DMS 273 (cell line): ENCODE results near the gene CACNA1I.

ENCODE experiments used
- DNase-seq: peaks from one replicate; lab custom pipeline; 2025; ENCODE audit not compliant: unreplicated experiment; lab: John Stamatoyannopoulos, UW

CACNA1I gene

DNA sequence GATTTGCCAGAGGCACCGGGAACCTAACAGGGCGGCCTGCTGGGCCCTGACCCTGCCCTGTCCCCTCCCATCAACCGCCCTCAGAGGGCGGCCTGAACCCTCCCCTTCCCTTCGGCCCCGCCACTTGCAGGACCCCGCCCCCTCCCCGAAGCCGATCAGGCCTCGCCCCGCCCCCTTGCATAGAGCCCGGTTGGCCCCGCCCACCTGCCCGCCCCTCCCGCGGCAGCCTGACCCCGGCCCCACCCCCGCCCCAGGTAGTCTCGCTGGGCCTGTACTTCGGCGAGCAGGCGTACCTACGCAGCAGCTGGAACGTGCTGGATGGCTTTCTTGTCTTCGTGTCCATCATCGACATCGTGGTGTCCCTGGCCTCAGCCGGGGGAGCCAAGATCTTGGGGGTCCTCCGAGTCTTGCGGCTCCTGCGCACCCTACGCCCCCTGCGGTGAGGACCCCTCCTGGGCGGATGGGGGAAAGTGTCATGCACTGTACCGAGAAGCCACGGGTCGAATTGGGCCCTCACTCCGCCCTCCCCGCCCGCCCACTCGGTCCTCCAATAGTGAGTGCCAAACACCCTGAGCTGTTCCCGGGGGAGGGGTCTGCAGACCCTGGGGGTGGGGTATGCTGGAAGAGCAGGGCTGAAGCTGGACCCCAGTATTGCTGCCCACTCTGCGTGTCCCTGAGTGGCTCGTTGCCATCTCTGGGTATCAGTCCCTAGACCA lies 94.1 kb downstream of the CACNA1I start:
- no peak for DNase-seq

DNA sequence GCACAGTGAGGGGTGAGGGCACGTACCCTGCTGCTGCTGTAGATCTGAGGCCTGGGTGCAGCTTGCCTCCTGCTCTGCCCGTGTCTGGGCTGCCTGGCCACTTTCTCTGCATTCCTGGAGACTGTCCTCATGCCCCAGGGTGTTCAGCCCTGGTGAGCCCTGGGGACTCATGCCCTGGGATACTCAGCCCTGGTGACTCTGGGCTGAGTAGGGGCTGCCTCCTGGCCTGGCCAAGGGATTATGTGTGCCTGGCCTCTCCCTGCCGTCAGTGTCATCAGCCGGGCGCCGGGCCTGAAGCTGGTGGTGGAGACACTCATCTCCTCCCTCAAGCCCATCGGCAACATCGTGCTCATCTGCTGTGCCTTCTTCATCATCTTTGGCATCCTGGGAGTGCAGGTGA lies 94.7 kb downstream of the CACNA1I start:
- DNase-seq = no peak

DNA sequence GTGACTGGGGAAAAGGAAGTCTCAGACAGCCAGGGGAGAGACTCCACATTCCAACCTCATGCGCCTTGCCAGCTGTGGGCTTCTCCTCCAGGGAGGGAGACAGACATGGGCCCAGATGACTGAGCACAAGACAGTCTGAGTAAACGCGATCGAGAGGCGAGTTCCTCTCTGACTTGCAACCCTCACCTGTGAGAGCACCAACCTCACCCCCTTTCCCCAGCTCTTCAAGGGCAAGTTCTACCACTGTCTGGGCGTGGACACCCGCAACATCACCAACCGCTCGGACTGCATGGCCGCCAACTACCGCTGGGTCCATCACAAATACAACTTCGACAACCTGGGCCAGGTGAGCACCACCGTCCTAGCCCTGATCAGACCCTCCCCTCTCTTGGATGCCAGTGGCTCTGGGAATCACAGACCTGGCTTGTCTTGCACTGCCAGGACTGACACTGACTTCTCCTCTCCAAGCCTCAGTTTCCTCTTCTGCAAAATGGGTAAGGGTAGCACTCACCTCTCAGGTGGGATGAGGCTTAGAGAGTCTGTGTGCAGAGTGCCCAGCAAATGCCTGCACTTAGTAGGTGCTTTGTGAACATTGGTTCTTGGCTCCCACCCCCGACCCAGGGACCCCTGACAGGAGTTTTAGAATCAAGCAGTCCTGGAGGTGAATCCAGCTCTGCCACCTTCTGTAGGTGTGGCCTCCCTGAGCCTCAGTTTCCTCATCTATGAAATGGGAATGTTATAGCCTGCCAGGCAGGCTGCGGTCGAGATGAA lies 95.3 kb downstream of the CACNA1I start:
- no peak for DNase-seq

DNA sequence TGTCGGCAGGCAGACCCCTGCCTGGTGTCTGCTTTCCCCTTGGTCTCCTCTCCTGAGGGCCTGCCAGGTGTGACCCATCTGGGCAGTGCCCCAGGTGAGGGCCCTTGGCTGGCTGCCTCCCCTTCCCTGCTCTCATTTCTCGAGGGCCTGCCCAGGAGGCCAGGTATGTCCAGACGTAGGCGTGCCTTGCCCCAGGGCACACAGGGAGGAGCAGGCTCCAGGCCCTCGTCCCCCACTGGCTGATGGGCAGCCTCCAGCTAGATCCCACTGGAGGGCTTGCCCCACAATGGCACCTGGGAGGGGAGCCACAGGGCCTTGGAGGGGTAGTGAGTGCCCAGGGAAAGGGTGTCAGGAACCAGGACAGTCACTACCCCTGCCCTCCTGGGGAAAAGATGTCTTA lies 95.9 kb downstream of the CACNA1I start:
- no peak for DNase-seq

DNA sequence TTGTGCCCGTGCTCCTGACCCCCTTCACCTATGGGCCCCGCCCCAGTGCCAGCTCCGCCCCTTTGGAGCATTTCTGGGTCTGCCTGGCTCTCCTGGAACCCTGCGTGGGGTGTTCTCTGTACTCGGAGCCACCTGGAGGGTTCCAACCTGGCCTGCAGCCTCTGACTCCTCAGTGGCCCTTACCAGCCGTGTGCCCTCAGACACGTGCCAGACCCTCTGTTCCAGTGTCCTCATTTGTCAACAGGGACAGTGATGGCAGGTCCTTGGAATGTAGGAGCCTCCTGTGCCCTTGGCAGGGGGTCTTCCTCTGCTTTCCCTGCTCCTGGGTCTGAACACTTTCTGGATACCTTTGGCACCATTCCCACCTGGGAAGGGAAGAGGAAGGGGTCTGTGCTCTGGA lies 96.4 kb downstream of the CACNA1I start:
- no peak for DNase-seq

DNA sequence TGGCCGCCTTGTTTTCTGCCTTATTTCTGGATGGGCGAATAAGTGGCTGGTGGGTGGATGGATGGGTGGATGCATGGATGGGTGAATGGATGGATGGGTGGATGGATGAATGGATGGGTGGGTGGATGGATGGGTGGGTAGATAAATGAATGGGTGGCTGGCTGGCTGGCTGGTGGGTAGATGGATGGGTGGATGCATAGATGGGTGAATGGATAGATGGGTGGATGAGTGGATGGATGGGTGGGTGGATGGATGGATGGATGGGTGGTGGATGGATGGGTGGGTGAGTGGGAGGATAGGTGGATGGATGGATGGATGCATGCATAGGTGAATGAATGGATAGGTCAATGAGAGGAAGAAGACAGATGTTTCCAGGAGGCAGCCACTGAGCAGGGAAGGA lies 98.9 kb downstream of the CACNA1I start:
- DNase-seq = no peak

DNA sequence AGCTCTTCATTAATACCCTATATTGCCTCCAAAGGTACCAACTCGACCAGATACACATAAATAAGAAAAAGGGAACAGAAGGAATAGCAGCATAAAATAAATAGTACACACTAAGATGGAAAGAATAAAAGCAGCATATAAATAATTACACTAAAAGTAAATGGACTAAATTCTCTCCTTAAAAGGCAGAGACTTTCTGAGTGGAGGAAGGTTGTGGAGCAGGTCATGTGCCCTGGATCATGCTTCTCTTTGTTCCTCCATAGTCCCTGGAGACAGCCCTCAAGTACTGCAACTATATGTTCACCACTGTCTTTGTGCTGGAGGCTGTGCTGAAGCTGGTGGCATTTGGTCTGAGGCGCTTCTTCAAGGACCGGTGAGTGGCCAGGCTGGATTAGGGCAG lies 101.4 kb downstream of the CACNA1I start:
- DNase-seq = no peak

DNA sequence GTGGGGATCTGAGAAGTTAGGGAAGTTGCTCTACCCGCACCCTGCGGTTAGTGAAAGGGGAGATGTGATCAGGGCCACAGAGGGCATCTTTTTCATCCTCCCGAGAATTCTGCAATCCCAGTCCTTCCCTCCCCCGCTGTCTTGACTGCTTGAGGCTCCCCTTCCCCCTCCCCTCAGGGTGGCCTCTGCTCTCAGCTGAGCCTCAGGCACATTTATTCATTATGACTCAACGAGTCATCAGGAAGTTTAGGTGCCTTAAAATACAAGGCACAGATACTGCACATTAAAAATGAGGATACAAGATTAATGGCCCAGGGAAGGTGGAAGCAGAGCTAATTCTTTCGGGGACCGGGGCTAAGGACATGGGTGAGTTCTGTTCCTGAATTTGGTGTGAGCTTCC lies 104.0 kb downstream of the CACNA1I start:
- no peak for DNase-seq

DNA sequence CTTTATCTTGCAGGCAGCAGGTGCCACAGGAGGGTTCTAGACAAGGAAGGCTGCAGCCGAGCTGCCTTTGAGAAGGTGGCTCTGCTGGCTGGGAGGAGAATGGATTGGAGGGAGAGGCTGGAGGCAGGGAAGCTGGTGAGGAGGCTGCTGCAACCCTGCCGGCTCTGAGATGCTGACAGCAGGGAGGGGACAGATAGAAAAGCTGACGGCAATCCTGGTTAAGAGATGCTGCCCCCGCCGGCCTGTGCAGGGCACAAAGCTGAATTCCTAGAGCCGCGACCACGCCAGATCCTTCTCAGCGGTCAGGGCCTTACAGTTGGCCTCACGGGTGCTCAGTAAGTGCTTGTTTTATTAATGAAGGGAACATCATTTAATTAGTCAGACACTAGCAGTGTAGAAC lies 105.4 kb downstream of the CACNA1I start:
- DNase-seq = no peak

DNA sequence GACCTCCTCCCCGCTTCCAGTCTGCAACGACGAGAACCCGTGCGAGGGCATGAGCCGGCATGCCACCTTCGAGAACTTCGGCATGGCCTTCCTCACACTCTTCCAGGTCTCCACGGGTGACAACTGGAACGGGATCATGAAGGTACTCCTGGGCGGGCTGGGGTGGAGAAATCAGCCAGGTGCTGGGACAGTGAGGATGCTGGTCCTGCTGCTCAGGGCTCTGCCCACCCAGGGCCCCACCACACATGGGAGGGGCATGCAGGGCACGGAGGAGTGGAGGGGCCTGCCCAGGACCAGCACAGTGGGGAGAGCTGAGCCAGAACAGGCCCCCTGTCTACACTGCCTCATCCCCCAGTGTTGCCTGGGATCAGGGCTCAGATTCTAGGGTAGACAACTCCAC lies 107.4 kb downstream of the CACNA1I start:
- DNase-seq = no peak

DNA sequence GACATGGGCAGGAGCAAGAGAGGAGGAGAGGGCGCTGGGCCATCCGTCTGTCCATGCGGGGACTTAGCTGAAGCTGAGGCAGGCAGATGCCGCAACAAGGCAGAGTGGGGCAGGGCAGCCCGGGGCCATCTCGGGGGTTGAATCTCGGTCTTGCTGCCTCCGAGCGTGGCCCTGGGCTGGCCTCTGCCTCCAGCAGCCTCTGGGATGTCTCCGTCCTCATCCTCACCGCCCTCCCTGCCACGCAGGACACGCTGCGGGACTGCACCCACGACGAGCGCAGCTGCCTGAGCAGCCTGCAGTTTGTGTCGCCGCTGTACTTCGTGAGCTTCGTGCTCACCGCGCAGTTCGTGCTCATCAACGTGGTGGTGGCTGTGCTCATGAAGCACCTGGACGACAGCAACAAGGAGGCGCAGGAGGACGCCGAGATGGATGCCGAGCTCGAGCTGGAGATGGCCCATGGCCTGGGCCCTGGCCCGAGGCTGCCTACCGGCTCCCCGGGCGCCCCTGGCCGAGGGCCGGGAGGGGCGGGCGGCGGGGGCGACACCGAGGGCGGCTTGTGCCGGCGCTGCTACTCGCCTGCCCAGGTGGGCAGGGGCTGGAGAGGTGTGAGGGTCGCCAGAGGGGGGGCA lies 108.4 kb downstream of the CACNA1I start:
- no peak for DNase-seq

DNA sequence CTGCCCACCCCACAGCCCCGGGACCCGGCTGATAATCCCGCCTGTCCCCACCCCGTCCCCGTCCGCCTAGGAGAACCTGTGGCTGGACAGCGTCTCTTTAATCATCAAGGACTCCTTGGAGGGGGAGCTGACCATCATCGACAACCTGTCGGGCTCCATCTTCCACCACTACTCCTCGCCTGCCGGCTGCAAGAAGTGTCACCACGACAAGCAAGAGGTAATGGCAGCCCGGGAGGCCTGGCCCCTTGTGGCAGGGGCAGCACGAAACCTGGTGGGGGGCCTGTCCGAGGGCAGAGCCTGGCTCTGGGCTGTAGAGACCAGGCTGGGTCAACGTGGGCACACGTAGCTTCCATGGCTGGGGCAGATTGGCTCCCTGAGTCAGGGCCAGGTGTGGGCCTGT lies 109.1 kb downstream of the CACNA1I start:
- DNase-seq = no peak

DNA sequence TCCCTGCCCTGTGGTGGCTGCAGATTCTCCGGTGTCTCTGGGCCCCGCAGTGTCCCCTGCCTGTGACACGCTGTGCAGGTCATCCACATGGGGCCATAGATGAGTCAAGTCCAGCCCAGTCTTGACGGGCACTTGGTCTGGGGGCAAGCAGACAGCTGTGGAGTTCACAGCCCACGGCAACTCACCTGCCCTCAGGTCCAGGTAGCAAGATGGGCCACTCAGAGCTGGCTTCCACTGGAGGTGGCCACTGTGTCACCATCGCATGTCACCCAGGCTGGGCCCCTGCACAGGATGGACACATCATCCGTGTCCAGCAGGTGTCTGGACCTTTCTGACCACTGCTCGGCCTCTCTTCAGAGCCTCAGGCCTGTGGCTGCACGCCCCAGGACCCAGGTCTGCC lies 109.9 kb downstream of the CACNA1I start:
- DNase-seq = no peak

DNA sequence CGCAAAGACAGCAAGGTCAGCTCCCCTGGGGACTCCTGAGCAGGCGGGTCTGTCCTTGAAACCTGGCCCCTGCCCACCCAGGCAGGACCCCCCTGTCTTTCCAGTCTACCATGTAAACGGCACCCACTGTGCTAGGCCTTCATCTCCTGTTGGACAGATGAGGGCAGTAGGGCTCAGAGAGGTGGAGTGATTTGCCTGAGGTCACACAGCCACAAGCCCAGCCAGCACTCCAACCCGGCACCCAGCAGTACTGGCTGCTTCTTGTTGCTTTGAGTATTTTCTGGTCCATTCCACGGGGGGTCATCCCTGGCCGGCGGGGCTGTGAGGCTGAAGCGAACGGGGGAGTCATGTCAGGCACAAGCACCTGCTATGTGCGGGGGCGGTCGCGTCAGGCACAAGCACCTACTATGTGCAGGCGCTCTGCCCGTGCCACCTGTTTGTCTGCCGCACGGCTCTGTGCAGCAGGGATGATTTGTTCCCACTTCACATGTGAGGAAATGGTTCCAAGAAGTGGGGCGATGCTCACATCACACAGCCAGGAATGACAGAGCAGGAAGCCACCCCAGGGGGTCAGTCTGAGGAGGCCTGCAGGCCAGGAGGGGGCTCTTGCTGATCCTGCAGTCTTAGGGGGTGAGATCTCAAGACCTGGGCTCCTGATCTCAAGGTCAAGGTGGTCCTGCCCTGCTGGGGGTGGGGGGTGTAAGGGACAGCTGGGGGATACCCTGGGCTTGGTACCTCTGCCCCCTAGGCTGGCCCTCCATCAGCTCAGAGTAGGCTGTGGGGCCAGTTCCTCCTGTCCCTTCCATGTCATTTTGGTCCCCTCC lies 110.7 kb downstream of the CACNA1I start:
- DNase-seq = no peak

DNA sequence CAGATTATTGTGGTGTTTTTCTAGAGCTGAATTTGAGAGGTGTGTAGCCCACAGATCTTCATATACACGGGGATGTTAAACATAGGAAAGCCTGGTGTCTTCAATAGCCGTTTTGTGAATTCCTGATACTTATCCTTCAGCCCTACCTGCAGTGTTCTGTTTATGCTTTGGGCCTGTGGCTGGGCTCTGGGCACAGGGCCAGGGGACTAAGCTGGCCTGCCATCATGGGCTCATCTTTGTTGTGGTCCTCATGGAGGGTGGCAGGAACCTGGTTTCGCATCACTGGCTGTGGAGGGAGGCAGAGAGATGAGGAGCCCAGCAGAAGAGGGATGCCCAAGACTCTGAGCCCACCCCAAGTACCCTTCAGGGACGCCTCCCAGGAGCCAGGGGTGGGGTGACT lies 112.4 kb downstream of the CACNA1I start:
- DNase-seq = no peak

DNA sequence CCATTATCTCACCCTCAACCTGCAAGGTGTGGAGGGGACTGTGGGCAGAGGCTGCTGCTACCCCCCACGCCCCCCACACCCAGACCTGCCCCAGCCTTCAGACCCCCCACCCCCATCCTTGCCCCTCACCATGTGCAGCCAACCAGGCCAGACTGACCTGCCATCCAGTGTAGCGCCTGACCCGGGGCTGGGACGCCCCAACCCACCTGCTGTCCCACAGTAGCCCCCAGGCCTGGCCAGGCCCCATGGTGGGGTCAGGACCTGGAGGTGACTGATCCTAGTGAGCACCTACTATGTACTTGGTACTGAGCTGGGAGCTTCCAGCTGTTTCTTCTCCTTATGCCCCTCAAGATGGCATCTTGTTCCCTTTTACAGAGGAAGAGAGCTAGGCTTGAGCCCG lies 113.1 kb downstream of the CACNA1I start:
- no peak for DNase-seq

DNA sequence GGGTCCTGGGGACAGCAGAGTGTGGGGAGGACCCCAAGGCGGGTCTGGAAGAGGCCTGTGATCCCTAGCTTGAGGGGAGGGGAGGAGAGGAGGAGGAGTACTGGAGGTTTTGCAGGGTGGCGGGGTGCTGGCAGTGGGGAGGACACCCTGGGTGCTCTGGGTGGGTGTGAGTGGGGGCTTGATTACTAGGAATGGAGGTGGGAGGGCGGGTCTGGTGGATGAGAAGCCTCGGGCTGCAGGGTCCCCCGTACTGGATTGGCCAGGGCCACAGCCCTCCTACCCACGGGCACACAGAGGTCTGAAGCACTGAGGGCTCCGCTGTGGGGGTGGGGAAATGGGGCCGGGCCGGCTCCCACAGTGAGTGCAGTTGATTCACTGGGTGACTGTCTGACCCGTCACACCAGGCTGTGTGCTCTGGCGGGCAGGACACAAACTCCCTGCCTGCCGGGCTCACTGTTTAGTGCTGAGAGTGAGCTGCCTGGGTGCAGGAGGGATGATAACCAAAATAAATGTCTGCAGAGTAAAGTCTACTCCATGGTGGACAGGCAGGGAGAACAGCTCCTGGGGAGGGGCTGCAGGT lies 114.2 kb downstream of the CACNA1I start:
- no peak for DNase-seq

DNA sequence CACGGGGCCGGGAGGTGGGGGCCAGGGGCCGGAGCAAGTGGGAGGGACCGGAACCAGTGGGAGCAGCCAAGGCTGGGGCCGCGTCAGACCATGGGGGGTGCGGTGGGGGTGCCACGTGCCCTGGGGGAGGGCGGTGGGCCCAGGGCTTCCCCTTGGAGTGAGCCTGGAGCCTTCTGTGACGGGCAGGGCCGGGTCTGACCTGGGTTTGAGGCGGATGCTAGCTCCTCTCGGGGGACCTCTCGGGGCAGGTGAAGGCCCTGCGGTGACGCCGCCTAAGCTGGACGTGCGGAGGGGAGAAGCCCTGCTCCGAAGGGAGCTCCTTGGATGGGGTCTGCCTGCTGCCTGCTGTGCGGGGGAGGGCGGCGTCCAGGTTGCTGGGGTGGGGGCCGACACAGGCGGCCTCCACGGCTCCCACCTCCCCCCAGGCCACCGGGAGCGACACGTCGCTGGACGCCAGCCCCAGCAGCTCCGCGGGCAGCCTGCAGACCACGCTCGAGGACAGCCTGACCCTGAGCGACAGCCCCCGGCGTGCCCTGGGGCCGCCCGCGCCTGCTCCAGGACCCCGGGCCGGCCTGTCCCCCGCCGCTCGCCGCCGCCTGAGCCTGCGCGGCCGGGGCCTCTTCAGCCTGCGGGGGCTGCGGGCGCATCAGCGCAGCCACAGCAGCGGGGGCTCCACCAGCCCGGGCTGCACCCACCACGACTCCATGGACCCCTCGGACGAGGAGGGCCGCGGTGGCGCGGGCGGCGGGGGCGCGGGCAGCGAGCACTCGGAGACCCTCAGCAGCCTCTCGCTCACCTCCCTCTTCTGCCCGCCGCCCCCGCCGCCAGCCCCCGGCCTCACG lies 115.0 kb downstream of the CACNA1I start:
- DNase-seq = no peak

DNA sequence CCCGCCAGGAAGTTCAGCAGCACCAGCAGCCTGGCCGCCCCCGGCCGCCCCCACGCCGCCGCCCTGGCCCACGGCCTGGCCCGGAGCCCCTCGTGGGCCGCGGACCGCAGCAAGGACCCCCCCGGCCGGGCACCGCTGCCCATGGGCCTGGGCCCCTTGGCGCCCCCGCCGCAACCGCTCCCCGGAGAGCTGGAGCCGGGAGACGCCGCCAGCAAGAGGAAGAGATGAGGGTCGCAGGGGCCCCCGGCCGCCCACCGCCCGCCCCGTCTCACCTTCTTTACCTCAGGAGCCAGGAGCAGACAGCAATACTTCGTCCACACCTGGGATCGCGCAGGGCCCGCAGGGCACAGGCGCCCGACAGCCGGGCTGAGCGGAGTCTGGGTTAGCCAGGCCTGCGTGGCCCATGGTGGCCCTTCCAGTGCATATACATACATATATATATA lies 115.6 kb downstream of the CACNA1I start:
- no peak for DNase-seq
